ENCODE results near the gene UGT1A3.
"Not testable (repeated sequence)": the region's sequence is repeated elsewhere in the genome, so short reads cannot be mapped to it uniquely, and the experiment has no call there.

Gene UGT1A3

DNA sequence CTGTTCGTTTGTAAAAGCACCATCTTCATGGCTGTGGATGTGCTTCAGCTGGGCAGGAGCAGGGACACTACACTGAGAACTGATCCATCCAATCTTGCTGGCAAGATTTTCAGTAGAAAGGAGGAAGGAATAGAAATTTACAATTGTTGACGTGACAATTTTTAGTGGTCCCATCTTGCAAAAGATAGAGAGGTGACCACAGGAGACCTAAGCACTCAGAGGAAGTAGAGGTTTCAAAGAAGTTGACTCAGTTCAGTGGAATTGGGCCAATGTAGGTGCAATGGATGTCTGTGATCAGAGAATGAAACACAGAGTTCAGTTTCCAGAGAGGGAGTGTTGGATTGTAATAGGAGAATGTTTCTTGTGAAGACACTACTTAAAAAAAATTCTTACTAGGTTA is 14.7 kb upstream of the UGT1A3 start:
- DNase-seq (ENCODE audit: low read depth): no peak
- no peak overlapping the region for H3K4me3 ChIP-seq (ENCODE audit: control insufficient read depth, low read depth, low read length)
- TF ChIP-seq, protein P1, sequence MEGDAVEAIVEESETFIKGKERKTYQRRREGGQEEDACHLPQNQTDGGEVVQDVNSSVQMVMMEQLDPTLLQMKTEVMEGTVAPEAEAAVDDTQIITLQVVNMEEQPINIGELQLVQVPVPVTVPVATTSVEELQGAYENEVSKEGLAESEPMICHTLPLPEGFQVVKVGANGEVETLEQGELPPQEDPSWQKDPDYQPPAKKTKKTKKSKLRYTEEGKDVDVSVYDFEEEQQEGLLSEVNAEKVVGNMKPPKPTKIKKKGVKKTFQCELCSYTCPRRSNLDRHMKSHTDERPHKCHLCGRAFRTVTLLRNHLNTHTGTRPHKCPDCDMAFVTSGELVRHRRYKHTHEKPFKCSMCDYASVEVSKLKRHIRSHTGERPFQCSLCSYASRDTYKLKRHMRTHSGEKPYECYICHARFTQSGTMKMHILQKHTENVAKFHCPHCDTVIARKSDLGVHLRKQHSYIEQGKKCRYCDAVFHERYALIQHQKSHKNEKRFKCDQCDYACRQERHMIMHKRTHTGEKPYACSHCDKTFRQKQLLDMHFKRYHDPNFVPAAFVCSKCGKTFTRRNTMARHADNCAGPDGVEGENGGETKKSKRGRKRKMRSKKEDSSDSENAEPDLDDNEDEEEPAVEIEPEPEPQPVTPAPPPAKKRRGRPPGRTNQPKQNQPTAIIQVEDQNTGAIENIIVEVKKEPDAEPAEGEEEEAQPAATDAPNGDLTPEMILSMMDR (IDR thresholded peaks at IDR 0.05; ENCODE audit: control insufficient read depth, insufficient read depth, low read depth, low read length, missing control alignments): no peak

DNA sequence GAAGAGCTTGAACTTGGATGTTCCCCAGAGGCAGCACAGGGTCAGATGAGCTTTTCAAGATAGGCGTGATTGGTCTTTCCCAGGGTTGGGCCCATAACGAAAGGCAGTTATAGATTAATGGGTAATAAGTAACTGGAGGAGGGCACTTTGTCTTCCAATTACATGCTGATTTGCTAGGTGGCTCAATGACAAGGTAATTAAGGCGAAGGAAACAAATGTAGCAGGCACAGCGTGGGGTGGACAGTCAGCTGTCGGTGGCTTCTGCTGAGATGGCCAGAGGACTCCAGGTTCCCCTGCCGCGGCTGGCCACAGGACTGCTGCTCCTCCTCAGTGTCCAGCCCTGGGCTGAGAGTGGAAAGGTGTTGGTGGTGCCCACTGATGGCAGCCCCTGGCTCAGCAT is 10.3 kb upstream of the UGT1A3 start, which contains the start of gene UGT1A4:
UGT1A4 (plus strand) TSS at position 185 of the 400 bp plus-strand sequence; CDS start at position 270, 85 bp downstream.
- no peak for DNase-seq (ENCODE audit: low read depth)
- no peak within 1 kb of the TSS for H3K4me3 ChIP-seq (ENCODE audit: control insufficient read depth, low read depth, low read length)
- TF ChIP-seq, protein P1 (IDR thresholded peaks at IDR 0.05; ENCODE audit: control insufficient read depth, insufficient read depth, low read depth, low read length, missing control alignments): no peak

DNA sequence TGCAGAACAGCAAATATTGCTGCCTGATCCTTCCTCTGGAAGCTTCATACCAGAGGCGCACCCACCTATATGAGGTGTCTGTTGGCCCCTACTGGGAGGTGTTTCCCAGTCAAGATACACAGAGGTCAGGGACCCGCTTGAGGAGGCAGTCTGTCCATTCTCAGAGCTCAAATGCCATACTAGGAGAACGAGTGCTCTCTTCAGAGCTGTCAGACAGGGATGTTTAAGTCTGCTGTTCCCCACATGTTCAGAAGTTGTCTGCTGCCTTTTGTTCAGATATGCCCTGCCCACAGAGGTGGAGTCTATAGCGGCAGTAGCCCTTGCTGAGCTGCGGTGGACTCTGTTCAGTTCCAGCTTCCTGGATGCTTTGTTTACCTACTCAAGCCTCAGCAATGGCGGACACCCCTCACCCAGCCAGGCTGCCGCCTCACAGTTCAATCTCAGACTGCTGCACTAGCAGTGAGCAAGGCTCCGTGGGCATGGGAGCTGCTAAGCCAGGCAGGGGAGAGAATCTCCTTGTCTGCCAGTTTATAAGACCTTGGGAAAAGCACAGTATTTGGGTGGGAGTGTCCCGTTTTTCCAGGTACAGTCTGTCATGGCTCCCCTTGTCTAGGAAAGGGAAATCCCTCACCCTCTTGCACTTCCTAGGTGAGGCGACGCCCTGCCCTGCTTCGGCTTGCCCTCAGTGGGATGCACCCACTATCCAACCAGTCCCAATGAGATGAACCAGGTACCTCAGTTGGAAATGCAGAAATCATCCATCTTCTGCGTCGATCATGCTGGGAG is 8.2 kb downstream of the UGT1A3 start:
- not testable (repeated sequence) for DNase-seq (ENCODE audit: low read depth); H3K4me3 ChIP-seq (ENCODE audit: control insufficient read depth, low read depth, low read length)

GRCh38 chr2:233740870-233741269 is 12.0 kb downstream of the UGT1A3 start:
- DNase-seq (ENCODE audit: low read depth): no peak

DNA sequence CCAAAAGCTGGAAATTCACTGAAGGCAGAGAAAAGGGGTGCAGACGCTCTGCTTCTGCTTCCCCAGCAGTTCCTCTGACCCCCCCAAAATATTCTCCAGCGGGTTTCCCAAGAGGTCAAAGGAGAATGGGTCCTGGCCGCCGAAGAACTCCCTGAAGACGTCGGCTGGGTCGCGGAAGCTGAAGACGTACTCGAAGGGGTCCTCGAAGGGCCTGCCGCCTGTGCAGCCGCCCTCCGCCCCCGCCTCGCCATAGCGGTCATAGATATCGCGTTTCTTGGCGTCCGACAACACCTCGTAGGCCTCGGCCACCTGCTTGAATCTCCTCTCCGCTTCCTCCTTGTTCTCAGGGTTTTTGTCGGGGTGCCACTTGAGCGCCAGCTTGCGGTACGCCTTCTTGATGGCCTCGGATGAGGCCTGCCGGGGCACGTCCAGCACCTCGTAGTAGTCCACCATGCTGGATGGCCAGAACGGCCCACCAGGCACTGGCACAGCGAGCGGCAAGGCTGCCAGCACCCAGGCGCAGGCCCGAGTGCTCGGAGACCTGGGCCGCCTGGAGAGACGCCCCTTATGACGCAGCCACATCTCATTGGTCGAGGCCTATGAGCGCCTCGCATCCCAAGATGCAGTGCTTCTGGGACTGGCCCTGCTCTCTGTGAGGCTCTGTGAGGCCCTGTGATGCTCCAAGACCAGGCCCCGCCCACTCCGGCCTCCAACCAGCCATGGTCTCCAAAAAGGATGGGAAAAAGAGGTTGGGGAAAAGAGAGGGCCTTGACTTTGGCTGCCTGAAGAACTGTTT is 14.8 kb downstream of the UGT1A3 start:
- TF ChIP-seq, protein P1 (IDR thresholded peaks at IDR 0.05; ENCODE audit: control insufficient read depth, insufficient read depth, low read depth, low read length, missing control alignments): no peak
- no peak for DNase-seq (ENCODE audit: low read depth)
- no peak overlapping the region for H3K4me3 ChIP-seq (ENCODE audit: control insufficient read depth, low read depth, low read length)

More at GRCh38 chr2:233740870-233741269, 12.0 kb downstream of the UGT1A3 start:
- no peak overlapping the region for H3K4me3 ChIP-seq (ENCODE audit: control insufficient read depth, low read depth, low read length)
- TF ChIP-seq, protein P1 (IDR thresholded peaks at IDR 0.05; ENCODE audit: control insufficient read depth, insufficient read depth, low read depth, low read length, missing control alignments): no peak

- TF ChIP-seq, protein P1 (IDR thresholded peaks at IDR 0.05; ENCODE audit: control insufficient read depth, insufficient read depth, low read depth, low read length, missing control alignments): no peak
- DNase-seq (ENCODE audit: low read depth): no peak
- H3K4me3 ChIP-seq (ENCODE audit: control insufficient read depth, low read depth, low read length): no peak overlapping the region
Observed at GRCh38 chr2:233745073-233745755, 16.4 kb downstream of the UGT1A3 start.

DNA sequence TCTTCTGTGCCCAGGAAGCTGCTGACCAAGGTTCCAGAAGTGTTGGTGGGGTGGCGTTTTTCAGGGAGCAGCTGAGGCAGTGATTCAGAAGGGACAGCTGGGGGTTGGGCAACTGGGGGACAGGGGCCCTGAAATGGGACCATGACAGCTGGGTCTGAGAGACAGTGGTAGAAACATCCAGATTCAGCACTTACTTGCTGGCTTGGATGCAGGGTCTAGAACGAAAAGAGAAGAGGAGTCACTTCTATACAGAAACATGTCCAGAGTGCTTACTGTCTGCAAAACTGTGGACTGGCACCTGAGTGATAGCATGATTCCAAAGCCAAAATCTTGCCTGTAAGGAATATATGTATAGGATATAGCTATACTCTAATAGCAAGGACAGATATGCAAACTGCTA is 17.0 kb downstream of the UGT1A3 start:
- not testable (repeated sequence) for DNase-seq (ENCODE audit: low read depth); H3K4me3 ChIP-seq (ENCODE audit: control insufficient read depth, low read depth, low read length)
